ENCODE results near the gene PHOX2A.
"Not testable (repeated sequence)": the region's sequence is repeated elsewhere in the genome, so short reads cannot be mapped to it uniquely, and the experiment has no call there.

Gene PHOX2A

DNA sequence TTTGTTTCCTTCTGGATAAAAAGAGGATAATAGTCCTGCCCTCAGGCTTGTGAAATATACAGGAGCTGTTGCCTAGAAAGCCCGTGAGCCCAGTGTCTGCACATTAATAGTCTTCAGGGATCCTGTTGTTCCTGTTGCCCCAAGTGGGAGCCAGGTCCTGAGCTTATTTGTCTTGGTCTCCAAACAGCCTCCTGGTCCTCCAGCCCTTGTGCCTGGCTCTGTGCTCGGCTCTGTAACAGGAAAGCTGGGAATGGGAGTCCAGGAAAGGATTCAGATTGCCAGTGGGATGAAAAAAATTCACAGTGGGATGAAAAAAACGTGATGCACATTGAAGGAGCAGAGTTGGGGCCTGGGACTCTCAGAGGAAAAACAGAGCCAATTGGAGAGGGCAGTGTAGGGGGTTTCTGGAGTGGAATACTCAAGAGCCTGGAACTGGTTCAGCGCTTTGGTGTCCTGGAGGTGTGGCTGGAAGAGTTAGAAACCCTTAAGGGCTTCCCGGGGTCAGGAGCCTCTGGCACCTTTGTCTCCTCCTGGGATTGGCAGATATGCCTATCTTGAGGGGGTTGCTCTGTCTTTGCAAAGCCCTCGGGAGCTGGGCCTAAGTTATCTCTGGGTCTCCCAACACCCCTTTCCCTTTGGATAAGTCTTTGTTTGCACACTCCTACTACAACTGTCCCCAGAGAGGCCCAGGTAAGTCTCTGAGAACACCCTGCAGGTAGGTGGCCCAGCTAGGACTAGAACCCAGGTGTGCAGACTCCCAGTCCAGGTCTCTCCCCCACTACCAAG is 21.7 kb downstream of the PHOX2A start:
- no peak for DNase-seq (ENCODE audit: low read depth in 2 of 2)

DNA sequence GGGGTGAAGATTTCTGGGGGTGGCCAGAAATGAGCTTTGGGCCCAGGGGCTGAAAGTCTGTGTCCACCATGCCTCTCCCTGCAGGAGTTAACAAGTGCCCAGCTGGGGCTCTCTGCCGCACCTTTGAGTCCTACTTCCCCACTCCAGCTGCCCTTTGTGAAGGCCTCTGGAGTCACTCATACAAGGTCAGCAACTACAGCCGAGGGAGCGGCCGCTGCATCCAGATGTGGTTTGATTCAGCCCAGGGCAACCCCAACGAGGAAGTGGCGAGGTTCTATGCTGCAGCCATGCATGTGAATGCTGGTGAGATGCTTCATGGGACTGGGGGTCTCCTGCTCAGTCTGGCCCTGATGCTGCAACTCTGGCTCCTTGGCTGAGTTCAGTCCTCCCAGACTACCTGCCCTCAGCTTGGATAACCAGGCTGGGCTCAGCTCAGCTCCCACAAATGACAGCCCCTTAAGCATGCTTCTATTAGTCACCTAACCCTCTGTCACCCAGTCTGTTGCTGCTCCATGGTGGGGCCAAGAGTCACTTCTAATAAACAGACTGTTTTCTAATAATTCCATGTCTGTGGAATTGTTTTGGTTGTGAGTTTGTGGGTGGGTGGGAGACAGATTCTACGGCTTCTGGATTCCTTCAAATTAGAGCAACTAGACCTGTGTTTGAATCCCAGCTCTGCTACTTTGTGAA is 22.4 kb downstream of the PHOX2A start:
- DNase-seq (ENCODE audit: low read depth in 2 of 2) = no peak

DNA sequence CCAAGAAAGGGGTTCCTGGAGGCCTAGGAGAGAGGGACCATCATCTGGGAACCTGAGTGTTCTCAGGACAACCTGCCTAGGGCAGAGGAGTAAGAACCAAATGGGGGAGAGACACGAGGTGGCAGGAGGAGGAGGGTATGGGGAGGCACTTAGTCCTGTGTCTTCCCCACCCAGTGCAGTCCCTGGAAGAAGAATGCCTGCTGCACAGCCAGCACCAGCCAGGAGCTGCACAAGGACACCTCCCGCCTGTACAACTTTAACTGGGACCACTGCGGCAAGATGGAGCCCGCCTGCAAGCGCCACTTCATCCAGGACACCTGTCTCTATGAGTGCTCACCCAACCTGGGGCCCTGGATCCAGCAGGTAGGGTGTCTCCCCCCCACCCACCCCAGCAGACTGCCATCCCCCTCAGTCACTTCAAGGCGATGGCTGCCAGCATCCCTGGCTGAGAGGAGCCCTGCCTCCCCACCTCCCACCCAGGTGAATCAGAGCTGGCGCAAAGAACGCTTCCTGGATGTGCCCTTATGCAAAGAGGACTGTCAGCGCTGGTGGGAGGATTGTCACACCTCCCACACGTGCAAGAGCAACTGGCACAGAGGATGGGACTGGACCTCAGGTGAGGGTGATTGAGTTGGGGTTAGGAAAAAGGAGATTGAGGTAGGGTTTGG is 23.1 kb downstream of the PHOX2A start:
- DNase-seq (ENCODE audit: low read depth in 2 of 2) = no peak

DNA sequence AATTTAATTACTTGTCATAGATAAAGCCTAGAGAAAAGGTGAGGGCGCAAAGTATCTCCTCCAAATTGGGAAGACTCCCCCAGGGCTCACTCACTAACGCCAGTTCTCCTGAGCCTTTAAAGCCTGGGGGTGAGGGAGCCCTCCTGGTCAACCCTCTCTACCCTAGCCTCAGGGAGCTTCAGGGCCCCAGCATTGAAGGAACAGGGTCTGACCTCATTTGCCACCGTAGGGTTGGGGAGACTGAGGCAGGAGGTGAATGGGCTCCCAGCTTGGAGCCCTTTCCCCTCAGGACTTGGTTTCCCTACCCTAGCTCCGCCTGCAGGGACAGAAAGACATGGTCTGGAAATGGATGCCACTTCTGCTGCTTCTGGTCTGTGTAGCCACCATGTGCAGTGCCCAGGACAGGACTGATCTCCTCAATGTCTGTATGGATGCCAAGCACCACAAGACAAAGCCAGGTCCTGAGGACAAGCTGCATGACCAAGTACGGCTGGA is 25.7 kb downstream of the PHOX2A start:
- no peak for DNase-seq (ENCODE audit: low read depth in 2 of 2)

DNA sequence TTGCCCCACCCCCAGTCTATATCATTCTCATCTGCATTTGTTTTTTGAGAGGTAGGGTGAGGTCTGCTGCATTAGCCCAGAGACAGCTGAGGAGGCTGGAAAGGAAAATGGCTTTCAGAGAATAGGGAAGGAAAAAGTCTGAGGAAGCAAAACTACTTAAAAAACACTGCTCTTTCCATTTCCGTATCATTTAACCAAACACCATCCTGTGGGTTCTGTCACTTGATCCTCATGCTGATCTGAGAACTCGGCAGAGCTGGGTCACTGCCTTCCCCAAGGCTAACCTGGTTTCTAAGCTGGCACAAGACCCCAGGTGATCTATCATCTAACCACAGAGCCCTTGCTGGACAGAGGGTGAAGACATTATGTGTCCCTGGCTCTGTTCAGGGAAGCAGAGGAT is 26.1 kb downstream of the PHOX2A start:
- no peak for DNase-seq (ENCODE audit: low read depth in 2 of 2)

DNA sequence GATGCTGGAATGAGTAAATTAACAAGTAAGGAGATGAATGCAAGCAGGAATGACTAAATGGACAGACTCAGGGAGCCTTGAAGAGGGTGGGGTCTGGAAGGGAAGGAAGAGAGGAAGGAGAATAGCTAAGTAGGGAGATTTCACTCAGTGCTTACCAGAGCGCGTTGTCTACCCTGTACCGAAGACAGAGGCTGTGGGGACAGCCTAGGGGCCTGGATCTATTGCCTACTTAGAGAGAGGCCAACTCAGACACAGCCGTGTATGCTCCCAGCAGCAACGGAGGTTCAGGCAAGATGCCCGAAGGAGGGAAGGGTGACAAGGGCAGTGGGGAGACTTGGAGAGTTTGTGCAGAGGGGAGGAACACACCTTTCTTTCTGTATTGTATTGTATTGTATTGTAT is 27.3 kb downstream of the PHOX2A start, which contains the start of gene FOLR2:
FOLR2 (plus strand) TSS at position 157 of the 400 bp plus-strand sequence. CDS start 1,791 bp downstream, outside the sequence.
- no peak for DNase-seq (ENCODE audit: low read depth in 2 of 2)

DNA sequence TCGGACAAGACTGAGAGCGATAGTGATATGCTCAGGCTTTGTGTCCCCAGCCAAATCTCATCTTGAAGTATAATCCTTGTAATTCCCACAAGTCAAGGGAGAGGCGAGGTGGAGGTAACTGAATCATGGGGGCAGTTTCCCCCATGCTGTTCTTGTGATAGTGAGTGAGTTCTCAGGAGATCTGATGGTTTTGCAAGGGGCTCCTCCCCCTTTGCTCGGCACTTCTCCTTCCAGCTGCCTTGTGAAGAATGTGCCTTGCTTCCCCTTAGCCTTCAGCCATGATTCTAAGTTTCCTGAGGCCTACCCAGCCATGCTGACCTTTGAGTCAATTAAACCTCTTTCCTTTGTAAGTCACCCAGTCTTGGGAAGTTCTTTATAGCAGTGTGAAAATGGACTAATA is 34.9 kb downstream of the PHOX2A start:
- no peak for DNase-seq (ENCODE audit: low read depth in 2 of 2)

DNA sequence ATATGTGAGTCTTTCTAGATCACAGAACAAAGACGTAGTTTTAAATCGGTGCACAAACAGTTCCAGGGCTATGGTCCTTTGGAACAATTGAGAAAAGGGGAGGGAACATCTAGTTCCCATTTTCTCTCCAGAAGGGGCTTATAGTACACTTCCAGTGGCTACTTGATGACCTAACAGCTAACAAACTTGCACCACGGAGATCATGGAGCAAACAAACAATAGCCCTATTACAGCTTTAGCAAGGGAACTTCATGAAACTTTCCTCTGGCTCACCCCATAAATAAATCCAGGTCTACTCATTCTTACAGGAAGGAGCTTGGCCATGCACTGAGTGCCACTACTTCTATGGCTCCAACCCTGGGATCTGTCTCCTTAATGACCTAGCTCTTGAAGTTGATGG is 35.7 kb downstream of the PHOX2A start:
- DNase-seq (ENCODE audit: low read depth in 2 of 2) = no peak

DNA sequence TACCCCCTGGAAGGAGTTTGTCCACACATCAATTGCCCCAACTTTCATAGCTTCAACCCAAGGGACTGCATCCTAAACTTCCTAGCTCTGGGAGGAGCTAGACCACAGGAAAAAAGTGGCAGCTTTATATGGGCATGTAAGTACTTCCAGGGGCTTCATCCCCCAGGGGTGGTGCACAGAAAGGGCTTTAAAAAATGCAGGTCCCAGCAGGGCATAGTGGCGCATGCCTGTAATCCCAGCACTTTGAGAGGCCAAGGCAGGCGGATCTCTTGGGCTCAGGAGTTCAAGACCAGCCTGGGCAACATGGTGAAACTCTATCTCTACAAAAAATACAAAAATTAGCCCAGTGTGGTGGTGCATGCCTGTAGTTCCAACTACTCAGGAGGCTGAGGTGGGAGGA is 37.2 kb downstream of the PHOX2A start:
- not testable (repeated sequence) for DNase-seq (ENCODE audit: low read depth in 2 of 2)

DNA sequence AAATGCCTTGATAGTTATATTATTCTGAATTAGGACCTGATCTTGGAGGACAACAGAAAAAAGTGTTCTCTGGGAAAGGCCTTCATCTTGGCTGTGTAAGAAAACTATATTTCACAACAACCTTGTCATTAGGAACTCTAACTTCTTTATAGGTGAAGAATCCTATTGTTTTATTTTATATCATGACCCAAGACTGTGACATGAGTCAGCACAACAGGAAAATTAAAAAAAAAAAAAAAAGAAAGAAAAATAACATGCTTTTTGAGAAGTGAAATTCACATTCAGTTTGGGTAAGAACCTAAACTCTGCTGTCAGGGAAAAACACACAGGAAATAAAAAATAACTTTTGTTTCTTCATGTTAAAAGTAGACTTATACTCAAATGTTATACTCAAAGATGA is 39.1 kb downstream of the PHOX2A start:
- no peak for DNase-seq (ENCODE audit: low read depth in 2 of 2)

DNA sequence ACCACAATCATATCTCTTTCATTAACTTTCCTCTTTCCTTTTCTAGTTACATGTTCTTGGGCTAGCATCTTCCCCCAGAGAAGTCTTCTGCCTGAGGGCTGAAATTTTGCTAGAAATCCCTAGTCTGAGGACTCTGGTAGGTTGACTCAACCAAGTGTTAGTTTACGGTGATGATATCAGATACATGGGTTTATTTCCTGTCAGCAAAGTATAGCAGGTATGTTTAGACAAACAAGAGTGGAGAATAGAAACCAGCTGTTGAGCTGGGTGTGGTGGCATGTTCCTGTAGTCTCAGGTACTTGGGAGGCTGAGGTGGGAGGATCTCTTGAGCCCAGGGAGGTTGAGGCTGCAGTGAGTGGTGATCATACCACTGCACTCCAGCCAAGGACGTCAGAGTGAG is 40.8 kb downstream of the PHOX2A start:
- no peak for DNase-seq (ENCODE audit: low read depth in 2 of 2)

DNA sequence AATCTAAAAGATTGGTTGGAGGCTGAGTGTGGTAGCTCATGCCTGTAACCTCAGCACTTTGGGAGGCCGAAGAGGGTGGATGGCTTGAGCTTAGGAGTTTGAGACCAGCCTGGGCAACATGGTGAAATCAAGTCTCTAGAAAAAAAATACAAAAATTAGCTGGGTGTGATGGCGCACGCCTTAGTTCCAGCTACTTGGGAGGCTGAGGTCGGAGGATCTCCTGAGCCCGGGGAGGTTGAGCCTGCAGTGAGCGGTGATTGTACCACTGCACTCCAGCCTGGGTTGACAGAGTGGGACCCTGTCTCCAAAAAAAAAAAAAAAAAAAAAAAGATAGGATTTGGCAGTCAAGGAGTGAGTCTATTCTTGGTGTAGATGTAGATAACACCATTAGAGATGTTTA is 41.4 kb downstream of the PHOX2A start:
- DNase-seq (ENCODE audit: low read depth in 2 of 2) = no peak

DNA sequence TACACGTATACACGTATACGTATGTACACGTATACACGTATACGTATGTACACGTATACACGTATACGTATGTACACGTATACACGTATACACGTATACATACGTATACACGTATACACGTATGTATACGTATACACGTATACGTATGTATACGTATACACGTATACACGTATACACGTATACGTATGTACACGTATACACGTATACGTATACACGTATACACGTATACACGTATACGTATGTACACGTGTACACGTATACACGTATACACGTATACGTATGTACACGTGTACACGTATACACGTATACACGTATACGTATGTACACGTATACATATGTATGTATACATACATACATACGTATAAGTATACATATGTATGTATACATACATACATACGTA is 42.5 kb downstream of the PHOX2A start:
- DNase-seq (ENCODE audit: low read depth in 2 of 2) = not testable (repeated sequence)

DNA sequence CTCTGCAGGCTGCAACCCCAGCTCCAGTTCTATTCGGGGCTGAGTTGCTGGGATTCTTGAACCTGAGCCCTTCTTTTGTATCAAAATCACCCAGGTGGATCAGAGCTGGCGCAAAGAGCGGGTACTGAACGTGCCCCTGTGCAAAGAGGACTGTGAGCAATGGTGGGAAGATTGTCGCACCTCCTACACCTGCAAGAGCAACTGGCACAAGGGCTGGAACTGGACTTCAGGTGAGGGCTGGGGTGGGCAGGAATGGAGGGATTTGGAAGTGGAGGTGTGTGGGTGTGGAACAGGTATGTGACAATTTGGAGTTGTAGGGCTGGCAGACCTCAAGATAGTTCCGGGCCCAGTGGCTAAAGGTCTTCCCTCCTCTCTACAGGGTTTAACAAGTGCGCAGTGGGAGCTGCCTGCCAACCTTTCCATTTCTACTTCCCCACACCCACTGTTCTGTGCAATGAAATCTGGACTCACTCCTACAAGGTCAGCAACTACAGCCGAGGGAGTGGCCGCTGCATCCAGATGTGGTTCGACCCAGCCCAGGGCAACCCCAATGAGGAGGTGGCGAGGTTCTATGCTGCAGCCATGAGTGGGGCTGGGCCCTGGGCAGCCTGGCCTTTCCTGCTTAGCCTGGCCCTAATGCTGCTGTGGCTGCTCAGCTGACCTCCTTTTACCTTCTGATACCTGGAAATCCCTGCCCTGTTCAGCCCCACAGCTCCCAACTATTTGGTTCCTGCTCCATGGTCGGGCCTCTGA is 48.3 kb downstream of the PHOX2A start:
- no peak for DNase-seq (ENCODE audit: low read depth in 2 of 2)

DNA sequence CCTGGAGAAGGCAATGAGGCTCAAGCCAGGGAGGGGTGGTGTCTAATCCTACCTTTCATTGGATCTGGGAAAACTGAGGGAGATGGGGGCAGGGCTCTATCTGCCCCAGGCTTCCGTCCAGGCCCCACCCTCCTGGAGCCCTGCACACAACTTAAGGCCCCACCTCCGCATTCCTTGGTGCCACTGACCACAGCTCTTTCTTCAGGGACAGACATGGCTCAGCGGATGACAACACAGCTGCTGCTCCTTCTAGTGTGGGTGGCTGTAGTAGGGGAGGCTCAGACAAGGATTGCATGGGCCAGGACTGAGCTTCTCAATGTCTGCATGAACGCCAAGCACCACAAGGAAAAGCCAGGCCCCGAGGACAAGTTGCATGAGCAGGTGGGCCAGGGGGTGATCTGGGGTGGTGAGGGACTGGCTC is 52.0 kb downstream of the PHOX2A start, which contains the start of gene FOLR1:
FOLR1 (plus strand) TSS at position 180 of the 421 bp plus-strand sequence; CDS start at position 214, 34 bp downstream.
- DNase-seq (ENCODE audit: low read depth in 2 of 2) = no peak

DNA sequence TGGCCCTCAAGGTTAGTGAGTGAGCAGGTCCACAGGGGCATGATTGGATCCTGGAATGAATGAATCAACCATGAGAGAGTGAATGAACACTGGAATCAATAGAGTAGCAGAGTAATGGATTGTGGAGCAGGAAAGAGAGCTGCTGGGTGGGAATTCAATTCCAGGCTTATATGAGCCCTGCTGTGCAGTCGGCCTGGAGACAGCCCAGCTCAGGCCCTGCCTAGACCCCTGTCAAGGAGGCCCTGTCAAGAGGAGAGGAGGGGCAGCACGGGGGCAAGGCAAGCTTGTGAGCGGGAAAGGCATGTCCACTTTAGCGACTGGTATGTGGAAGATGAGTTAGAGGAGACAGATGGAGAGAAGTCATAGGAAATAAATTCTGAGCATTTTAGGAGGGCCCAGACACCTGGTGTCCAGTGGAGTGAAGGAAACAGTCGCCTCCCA is 53.3 kb downstream of the PHOX2A start:
- DNase-seq (ENCODE audit: low read depth in 2 of 2) = no peak

DNA sequence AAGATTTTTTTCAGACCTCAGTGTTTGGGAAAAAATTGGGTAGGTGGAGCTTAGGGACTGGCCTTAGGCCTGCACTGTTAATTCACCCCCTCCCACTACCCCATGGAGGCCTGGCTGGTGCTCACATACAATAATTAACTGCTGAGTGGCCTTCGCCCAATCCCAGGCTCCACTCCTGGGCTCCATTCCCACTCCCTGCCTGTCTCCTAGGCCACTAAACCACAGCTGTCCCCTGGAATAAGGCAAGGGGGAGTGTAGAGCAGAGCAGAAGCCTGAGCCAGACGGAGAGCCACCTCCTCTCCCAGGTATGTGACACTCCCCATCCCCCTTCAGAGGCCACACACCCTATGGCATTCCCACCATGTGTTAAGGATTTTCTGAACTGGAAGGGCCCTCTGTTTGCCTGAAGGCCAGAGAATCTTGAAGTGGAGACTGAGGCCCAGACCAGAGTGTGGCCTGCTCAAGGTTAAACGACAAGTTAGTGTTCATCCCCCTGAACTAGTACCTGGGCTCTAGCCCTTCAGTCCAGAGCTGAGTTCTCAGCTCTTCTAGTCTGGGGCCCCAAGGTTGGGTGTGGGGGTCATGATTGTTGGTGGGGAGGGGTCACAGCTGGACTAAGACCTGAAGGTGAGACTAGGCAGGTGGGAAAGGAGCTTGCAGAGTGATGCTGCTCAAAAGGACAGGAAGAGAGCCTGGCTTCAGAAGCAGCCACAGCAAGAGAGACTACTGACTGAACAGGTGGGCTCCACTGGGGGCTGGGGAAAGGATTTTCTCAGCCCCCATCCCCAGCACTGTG is 54.3 kb downstream of the PHOX2A start:
- DNase-seq (ENCODE audit: low read depth in 2 of 2) = no peak

All from stimulated activated CD8-positive, alpha-beta memory T cell treated with anti-CD3 and anti-CD28 coated beads, Interleukin-15, amount 100 ng/mL, for 48 hours (primary cell).